ENCODE results near the gene MRNIP. TPM values are rescaled to one million over a fixed set of nuclear protein-coding genes. Genes with fewer than 3 reads are reported as not detected.

The MRNIP gene
- total and polyA plus RNA-seq, 2 of the 8 experiments (the other 6 are each of a cell fraction or from before 2014, with no cell fraction given): 29.6 TPM

DNA sequence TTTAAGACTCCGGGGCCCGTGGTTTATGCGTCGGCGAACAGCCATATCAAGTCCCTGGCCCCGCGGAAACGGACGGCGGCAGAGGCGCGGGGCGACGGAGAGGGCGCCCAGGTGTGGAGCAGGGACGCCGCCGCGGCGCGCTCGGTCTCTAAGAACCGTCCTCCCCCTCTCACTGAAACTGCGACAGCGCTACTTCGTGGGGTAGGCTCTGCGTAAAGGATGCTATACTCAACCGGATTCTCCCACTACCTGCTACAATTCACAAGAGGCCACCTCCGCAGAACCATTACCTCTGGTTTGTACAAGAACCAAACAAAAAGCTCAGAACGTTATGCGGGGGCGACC lies 404 bp downstream of the MRNIP start (continued):
- TF ChIP-seq, protein P1, sequence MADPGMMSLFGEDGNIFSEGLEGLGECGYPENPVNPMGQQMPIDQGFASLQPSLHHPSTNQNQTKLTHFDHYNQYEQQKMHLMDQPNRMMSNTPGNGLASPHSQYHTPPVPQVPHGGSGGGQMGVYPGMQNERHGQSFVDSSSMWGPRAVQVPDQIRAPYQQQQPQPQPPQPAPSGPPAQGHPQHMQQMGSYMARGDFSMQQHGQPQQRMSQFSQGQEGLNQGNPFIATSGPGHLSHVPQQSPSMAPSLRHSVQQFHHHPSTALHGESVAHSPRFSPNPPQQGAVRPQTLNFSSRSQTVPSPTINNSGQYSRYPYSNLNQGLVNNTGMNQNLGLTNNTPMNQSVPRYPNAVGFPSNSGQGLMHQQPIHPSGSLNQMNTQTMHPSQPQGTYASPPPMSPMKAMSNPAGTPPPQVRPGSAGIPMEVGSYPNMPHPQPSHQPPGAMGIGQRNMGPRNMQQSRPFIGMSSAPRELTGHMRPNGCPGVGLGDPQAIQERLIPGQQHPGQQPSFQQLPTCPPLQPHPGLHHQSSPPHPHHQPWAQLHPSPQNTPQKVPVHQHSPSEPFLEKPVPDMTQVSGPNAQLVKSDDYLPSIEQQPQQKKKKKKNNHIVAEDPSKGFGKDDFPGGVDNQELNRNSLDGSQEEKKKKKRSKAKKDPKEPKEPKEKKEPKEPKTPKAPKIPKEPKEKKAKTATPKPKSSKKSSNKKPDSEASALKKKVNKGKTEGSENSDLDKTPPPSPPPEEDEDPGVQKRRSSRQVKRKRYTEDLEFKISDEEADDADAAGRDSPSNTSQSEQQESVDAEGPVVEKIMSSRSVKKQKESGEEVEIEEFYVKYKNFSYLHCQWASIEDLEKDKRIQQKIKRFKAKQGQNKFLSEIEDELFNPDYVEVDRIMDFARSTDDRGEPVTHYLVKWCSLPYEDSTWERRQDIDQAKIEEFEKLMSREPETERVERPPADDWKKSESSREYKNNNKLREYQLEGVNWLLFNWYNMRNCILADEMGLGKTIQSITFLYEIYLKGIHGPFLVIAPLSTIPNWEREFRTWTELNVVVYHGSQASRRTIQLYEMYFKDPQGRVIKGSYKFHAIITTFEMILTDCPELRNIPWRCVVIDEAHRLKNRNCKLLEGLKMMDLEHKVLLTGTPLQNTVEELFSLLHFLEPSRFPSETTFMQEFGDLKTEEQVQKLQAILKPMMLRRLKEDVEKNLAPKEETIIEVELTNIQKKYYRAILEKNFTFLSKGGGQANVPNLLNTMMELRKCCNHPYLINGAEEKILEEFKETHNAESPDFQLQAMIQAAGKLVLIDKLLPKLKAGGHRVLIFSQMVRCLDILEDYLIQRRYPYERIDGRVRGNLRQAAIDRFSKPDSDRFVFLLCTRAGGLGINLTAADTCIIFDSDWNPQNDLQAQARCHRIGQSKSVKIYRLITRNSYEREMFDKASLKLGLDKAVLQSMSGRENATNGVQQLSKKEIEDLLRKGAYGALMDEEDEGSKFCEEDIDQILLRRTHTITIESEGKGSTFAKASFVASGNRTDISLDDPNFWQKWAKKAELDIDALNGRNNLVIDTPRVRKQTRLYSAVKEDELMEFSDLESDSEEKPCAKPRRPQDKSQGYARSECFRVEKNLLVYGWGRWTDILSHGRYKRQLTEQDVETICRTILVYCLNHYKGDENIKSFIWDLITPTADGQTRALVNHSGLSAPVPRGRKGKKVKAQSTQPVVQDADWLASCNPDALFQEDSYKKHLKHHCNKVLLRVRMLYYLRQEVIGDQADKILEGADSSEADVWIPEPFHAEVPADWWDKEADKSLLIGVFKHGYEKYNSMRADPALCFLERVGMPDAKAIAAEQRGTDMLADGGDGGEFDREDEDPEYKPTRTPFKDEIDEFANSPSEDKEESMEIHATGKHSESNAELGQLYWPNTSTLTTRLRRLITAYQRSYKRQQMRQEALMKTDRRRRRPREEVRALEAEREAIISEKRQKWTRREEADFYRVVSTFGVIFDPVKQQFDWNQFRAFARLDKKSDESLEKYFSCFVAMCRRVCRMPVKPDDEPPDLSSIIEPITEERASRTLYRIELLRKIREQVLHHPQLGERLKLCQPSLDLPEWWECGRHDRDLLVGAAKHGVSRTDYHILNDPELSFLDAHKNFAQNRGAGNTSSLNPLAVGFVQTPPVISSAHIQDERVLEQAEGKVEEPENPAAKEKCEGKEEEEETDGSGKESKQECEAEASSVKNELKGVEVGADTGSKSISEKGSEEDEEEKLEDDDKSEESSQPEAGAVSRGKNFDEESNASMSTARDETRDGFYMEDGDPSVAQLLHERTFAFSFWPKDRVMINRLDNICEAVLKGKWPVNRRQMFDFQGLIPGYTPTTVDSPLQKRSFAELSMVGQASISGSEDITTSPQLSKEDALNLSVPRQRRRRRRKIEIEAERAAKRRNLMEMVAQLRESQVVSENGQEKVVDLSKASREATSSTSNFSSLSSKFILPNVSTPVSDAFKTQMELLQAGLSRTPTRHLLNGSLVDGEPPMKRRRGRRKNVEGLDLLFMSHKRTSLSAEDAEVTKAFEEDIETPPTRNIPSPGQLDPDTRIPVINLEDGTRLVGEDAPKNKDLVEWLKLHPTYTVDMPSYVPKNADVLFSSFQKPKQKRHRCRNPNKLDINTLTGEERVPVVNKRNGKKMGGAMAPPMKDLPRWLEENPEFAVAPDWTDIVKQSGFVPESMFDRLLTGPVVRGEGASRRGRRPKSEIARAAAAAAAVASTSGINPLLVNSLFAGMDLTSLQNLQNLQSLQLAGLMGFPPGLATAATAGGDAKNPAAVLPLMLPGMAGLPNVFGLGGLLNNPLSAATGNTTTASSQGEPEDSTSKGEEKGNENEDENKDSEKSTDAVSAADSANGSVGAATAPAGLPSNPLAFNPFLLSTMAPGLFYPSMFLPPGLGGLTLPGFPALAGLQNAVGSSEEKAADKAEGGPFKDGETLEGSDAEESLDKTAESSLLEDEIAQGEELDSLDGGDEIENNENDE (IDR thresholded peaks at IDR 0.05; ENCODE audit: insufficient replicate concordance, low read length): no peak
- TF ChIP-seq POU5F1 (IDR thresholded peaks at IDR 0.05; ENCODE audit: low read depth, low read length): no peak

All from H1 (cell line).